WI38 (cell line): ENCODE results near the gene CCS.
"Not testable (repeated sequence)": the region's sequence is repeated elsewhere in the genome, so short reads cannot be mapped to it uniquely, and the experiment has no call there.

Experiments
- H3K4me3 ChIP-seq: 2 replicates; pipeline ENCODE4 v1.5.1; 2011; ENCODE audit warnings: low read depth, mild to moderate bottlenecking, control low read depth, low read length
- CTCF ChIP-seq: IDR thresholded peaks from 2 replicates; pipeline ENCODE4 v1.5.1; 2012; ENCODE audit warnings: low read depth, mild to moderate bottlenecking, control low read depth, low read length

CCS gene

GRCh38 chr11:66586136-66586535 lies 6.8 kb upstream of the CCS start:
- H3K4me3 ChIP-seq = no peak overlapping the region
- TF ChIP-seq CTCF = no peak

- not testable (repeated sequence) for H3K4me3 ChIP-seq
These were observed 3.7 kb upstream of the CCS start for GRCh38 chr11:66589315-66589714.

GRCh38 chr11:66589996-66590675 lies 2.8 kb upstream of the CCS start:
- no peak for TF ChIP-seq CTCF
- no peak overlapping the region for H3K4me3 ChIP-seq

GRCh38 chr11:66591175-66591574 lies 1.8 kb upstream of the CCS start:
- no peak for TF ChIP-seq CTCF
- H3K4me3 ChIP-seq = no peak overlapping the region

GRCh38 chr11:66593303-66593635 lies 284 bp downstream of the CCS start:
- TF ChIP-seq CTCF = no peak
- peak overlapping the region; percentile 89 for H3K4me3 ChIP-seq

- no peak for TF ChIP-seq CTCF
- H3K4me3 ChIP-seq = peak overlapping the region; percentile 89
These were observed 665 bp downstream of the CCS start for GRCh38 chr11:66593650-66594049.

GRCh38 chr11:66595245-66595904 lies 2.4 kb downstream of the CCS start:
- TF ChIP-seq CTCF = no peak
- H3K4me3 ChIP-seq = no peak overlapping the region

GRCh38 chr11:66598993-66599392 lies 6.0 kb downstream of the CCS start:
- H3K4me3 ChIP-seq = no peak overlapping the region
- no peak for TF ChIP-seq CTCF
